Measurements from ENCODE around the gene GNPTG.

Gene GNPTG

DNA sequence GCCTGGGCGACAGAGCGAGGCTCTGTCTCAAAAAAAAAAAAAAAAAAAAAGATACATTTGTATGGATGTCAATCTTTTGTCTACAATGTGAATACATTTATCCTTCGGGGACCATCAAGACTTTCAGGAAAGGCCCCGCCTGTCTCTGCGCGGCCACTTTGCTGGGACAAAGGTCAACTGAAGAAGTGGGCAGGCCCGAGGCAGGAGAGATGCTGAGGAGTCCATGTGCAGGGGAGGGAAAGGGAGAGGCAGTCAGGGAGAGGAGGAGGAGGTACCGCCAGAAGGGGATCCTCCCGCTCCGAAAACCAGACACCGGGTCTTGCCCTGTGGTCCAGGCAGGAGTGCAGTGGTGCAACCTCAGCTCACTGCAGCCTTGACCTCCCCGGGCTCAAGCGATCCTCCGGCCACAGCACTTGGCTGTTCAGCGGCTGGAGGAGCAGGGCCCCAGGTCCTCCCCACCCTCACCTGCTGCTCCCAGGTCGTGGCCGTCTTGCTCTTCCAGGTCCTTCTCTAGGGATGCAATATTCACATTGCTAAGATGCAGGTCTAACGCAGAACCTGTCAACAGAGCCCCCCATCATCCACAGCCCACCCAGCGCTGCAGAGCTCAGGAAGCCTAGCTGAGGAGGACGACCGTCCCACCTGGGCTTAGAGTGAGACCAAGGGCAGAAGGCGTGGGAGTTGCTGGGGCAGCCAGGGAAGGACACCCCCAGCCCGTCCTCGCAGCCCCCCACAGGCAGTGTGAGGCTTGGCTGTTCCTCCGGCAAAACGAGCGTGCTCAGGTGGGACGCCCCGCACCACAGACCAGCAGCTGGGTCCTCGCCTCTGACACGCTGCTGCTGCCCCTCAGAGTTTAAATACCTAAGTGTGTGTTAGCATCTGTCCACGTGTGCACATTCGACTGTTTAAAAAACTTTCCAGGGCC is 19.6 kb downstream of the GNPTG start:
- peak; percentile 30 for FAIRE-seq
- DNase-seq (ENCODE audit: low spot score), result no peak

DNA sequence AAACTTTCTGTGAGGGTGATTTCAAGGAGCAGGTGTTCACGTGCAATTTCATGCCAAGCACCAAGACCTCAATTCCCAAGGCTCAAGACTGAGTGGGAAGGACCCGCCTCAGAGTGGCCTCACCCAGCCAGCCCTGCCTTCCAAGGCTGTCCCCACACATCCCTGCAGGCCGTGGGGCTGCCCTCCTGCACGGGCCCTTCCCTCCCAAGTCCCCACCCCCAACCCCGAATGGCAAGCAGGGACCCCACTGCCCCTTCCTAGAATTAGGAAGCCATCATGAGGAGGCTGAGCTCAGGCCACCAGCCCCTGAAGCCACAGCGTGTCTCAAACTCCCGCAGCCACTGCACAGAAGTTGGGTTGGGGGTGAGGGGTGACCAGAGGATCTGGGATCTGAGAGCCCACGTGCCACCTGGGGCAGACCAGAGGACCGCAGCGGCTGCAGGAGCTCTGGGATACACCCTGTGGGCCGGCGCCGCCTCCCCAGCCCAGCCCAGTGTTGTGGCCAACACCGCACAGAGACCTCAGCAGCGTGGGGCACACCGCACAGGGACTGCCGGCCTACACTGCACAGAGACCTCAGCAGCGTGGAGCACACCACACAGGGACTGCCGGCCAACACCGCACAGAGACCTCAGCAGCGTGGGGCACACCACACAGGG is 20.7 kb downstream of the GNPTG start:
- FAIRE-seq, result no peak
- no peak for DNase-seq (ENCODE audit: low spot score)

DNA sequence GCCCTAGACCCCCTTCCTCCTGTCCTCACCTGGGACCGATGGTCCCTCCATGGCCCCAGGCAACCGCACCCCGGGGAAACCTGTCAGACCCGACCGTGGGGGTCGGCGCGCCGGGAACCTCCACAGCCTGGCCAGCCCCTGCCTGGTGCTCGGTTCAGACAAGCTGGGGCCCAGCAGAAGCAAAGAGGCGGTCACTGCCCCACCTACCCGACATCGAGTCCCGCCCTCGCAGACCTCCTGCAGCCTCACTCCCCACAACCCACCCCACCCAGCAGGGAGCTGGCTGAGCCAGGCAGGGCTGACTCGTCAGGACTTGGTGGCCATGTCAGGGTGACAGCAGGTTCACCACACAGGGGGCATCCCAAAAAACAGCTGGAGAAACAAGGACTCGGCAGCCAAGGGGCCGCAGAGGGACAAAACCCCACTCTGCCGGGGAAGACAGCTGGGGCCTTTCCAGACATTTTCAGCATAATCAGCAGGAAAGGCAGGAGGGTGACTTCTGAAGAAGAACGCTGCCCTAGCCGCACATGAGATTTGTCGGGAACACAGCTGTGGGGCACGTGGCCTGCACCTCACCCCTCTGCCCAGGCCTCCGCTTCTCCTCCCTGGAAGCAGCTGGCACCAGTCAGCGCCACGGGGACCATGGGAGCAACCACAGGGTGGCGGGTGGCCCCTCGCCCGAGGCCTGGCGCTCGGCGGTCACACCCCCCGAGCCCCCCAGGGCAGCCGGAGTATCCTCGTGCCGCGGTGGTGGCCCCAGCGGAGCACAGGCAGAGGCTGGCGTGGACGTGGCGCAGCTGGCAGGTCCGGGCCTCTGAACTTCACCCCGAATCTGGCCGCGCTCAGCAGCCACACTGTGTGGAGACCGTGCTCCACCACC is 22.9 kb downstream of the GNPTG start:
- FAIRE-seq (no peak), DNase-seq (ENCODE audit: low spot score) (no peak)

DNA sequence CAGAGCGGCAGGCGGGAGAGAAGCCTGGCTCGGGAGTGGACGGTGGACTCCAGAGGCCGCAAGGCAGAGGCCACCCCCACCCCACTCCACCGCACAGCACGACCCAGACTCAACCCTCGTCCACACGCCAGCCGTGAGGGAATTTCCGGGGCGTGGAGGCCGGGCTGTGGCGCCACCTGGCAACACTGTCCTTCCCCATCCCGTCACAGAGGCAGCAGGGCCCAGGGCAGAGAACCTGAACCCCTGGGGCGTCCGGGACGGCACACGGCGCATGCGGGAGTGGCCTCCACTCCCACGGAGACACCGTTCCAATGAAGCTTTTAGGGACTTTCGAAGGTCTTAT is 23.5 kb downstream of the GNPTG start:
- DNase-seq (ENCODE audit: low spot score) (no peak), FAIRE-seq (no peak)

DNA sequence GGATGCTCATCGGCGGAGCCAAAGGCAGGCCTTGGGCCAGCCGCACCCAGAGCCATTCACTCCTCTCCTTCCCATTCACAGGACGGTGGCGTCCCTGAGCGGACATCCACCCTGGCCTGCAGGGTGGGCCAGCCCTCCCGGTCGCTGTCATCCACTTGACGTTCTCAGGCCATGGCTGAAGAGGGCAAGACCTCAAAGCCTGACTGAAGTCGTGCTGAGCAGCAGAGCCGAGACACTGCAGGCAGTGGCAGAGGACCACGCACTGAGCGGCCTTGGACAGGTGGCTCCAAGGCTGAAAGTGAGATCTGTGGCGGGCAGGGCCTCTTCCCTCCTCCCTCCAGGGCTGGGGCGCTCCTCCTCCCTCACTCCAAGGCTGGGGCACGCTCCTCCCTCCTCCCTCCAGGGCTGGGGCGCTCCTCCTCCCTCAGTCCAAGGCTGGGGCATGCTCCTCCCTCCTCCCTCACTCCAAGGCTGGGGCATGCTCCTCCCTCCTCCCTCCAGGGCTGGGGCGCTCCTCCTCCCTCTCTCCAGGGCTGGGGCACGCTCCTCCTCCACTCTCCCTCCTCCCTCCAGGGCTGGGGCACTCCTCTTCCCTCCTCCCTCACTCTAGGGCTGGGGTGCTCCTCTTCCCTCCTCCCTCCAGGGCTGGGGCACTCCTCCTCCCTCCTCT is 24.1 kb downstream of the GNPTG start:
- FAIRE-seq (no peak), DNase-seq (ENCODE audit: low spot score) (no peak)

DNA sequence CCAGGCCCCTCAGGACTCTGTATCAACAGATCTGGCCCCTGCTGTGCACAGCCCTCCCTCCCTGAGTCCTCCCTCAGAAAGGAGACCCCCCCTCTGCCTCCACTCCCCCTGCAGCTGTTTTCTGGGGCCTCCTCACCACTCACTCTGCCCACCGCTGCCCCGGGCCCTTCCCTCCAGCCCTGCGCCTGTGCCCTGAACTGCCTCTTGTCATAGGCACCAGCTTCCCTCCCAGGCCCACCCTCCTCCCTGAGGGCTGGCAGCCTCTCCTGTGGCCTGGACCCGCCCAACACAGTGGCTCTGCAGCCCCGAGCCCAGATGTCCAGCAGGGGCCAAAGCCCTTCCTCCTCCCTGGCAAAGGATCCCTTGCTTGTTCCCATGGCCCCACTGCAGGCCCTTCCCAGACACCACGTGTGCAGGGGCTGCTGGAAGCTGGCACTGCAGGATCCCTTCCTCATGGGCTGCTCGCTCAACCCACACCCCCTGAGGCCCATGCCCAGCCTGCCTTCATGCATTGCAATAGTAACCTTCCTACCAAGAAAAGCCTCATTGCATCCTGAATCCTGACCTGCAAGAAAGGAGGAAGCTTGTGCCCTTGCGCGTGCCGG is 25.8 kb downstream of the GNPTG start:
- FAIRE-seq (no peak), DNase-seq (ENCODE audit: low spot score) (no peak)

DNA sequence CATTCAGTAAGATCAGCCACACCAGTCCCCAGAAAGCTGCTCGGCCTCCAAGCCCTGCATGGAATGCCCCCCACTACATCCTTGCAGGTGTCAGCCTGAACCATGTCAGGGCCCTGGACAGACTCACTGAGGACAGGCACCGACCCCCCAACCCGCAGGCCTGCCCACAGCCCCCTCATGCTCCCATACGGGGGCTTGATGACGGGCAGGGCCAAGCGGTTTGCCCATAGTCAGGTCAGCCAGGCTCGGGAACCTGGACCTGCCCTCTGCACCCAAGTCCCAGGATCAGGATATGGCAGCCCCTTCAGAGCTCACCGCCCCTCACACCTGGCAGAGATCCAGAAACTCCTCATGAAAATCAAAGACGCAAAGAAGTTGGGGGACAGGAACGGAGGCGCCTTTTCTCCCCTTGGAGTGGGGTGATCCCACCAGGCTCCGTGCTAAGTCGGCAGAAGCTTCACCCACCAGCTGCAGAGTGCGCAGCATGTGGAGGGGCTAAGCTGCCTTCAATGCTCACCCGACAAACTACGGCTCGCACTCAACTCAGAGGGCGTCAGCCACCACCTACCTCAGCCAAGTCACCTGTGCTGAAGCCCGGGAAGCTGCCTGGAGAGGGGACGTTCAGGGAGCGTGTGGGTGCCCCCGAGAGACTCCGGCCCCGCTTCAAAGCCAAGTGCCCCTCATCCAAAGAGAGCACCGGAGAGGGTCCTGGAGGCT is 26.5 kb downstream of the GNPTG start:
- DNase-seq (ENCODE audit: low spot score) (no peak), FAIRE-seq (no peak)

DNA sequence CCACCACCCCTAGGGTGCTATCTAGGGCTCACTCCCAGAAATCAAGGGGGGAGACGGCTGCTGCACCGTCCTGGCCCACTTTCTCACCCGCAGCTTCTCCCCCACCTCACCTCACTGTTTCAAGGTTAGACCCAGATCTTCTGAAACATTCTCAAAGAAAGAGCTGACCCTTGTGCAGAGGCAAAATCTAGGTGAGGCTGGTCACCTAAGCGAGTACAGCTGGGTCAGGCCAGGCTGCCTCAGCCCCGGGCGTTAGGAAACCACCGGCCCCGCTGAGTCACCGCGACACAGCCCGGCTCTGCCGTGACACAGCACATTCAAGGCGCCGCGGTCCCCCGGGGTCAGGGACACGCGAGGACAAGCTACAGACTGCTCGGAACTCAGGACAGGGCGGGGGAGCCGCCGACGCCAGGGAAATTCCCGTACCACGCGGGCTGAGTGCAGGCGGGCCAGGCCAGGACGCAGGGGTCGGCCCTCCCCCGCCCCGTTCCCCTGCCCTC is 27.1 kb downstream of the GNPTG start:
- FAIRE-seq (peak; percentile 59), DNase-seq (ENCODE audit: low spot score) (peak; percentile 84)

DNA sequence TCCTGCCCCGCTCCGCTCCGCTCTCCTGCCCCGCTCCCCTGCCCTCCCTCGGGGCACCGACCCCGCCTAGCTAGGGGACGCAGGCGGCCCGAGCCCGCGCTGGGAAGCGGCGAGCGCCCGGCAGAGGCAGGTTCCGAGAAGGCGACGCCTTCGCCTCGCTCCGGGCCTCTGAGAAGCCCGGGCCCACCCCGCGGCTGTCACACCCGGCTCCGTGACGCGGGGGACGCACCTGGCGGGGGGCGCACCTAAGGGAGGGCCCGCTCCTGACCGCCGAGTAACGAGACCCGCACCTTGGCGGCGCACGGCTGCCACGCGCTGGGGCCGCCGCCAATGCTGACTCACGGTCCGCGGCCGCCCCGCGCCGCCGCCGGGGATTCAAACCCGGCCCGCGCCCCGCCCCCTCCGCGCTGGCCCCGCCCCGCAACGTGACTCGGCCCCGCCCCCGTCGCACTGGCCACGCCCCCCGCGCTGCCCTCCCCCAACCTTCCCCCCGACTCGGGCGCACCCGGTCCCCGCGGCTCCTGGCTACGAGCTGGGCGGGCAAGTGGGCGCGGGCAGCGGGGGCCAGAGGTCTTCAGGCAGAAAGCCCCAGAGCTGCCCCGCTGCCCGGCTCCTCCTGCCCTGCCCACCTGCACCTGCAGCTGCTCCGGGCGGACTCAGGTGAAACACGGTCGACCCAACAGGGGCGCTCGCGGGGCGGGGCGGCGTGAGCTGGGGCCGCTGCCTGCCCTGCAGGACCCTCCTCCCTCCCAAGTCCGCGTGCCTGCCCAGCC is 27.8 kb downstream of the GNPTG start:
- DNase-seq (ENCODE audit: low spot score) (peak; percentile 88), FAIRE-seq (peak; percentile 84)

DNA sequence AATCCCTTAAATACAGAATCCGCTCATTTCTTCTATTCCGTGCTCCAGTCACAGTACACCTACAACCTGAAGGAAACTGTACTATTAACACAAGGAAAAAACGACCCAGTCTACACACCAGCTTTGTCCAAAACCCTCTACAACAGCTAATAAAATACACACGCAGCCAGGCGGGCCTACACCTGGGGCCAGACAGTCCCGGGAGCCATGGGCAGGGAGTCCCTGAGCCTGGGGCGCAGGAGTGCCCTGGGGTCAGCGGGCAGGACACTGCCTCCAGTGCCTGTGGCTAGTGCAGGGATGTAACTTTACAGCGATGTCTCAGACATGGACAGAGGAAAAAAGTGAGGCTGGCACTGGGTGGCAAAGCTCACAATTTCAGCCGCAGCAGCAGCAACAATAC is 28.5 kb downstream of the GNPTG start:
- DNase-seq (ENCODE audit: low spot score) (no peak), FAIRE-seq (no peak)

DNA sequence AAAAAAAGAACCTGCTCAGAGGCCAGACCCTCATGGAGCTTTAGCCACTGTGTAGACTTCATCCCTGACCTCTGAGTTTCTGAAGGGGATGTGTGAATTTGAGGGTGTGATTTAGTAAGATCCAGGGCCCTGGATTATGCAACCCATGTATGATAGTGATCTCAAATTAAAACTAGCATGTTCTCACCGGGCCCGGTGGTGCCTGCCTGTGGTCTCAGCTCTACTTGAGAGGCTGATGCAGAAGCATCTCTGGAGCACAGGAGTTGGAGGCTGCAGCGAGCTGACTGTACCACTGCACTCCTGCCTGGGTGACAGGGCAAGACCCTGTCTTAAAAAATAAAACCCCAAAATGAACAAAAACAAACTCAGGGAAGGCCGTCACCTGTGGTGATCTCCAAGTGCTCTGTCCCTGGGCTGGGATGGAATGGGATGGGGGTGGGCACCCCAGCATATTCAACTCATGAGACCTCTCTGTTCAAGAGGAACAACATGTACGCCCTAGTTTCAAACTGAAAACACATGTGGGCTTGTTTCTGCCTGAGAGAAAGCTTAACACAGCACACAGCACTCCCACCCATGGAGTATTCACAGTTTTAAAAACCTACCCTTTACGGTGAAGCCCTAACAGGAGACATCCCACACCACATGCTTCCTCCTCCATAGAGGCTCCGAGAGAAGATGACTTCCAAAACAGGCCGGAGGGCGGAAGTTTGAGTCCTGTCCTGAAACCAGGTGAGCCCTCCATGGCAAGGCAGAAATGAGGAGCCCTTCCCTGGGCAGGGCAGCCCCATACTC is 30.1 kb downstream of the GNPTG start:
- no peak for DNase-seq (ENCODE audit: low spot score)
- no peak for FAIRE-seq

DNA sequence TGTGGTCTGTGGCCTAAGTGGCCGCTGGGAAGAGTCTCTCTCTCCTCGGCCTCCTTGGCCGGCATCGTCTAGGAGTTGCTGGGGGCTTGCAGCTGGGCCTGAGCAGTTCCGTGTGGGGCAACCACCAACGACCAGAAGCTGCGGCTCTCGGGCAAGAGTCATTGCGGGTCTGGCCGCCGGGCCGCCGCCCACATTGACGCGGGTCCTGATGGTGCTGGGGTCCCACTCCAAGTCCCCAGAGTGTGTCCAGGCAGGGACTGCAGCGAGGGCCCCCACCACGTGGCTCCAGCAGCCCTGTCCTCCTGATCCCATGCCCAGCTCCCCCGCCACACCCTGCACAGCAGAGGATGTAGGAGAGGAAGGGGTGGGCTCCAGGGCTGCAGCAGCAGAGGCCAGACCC is 31.8 kb downstream of the GNPTG start:
- no peak for FAIRE-seq

DNA sequence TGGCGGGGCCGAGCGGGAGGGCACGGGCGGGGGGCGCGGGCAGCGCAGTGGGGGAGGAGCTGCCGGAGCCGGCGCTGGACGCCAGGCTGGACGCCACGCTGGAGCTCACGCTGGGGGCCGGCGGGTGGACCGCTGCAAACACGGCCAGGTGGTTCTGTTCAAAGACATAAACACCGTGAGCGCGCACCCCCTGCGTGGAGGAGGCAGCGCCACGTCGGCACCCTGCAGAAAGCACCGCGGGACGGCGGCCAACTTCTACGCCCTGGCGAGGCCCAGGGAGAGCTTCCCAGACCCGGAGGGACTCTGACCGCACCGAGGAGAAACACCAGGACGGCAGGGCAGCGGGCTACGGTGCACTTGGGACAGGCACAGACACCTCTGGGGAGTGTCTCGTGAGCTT is 33.5 kb downstream of the GNPTG start:
- no peak for FAIRE-seq

More for the DNA sequence above, 31.8 kb downstream of the GNPTG start:
- no peak for DNase-seq (ENCODE audit: low spot score)

DNA sequence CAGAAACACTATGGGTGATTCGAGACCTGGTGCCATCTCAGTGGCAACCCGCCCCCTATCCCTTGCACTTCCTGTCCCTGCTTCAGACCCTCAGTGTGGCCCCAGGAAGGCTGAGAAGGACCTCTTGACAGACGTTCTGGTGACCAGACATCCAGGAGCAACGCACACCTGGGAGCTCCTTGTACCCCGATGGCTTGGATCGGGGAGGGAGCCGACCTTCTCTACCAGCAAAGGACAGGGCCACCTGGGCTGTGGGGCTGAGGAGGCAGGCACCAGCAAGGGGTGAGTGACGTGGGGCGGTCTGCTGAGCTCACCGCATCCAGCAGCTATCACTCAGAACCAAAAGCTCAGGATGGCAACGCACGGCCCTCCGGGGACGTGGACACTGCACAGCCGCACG is 35.6 kb downstream of the GNPTG start:
- FAIRE-seq (no peak), DNase-seq (ENCODE audit: low spot score) (no peak)

More for the DNA sequence above, 33.5 kb downstream of the GNPTG start:
- DNase-seq (ENCODE audit: low spot score), result no peak

DNA sequence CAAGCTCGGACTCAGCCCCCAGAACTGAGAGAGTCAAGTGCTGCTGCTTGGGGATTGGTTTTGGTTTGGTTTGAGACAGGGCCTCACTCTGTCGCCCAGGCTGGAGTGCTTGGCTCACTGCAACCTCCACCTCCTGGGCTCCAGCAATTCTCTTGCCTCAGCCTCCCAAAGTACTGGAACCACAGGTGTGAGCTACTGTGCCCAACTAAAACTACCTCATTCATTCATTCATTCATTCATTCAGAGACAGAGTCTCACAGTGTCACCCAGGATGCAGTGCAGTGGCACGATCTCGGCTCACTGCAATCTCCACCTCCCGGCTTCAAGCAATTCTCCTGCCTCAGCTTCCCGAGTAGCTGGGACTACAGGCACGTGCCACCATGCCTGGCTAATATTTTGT is 38.0 kb downstream of the GNPTG start:
- FAIRE-seq (no peak), DNase-seq (ENCODE audit: low spot score) (no peak)

DNA sequence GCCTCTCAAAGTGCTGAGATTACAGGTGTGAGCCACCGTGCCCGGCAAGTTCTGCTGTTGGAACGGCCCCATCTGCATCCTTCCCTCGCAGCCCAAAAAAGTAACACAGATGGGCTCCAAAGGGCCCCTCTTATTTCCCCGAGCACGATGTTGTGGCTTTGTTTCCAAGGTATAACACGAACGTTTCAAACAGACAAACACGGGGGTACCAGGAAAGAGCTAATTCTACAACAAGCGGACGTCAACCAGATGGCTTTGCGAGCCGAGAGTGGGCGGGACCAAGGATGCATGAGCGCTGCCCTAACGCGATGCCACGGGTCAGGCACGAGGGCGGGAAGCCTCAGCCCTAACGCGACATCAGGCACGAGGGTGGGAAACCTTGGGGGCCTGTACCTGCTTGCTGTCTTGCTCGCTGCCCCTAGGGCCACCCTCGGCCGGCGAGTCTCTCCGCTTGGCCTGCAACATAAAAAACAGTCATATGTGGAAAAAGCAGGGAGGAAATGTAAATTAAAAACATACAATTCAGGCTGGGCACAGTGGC is 38.6 kb downstream of the GNPTG start:
- DNase-seq (ENCODE audit: low spot score) (no peak), FAIRE-seq (no peak)

DNA sequence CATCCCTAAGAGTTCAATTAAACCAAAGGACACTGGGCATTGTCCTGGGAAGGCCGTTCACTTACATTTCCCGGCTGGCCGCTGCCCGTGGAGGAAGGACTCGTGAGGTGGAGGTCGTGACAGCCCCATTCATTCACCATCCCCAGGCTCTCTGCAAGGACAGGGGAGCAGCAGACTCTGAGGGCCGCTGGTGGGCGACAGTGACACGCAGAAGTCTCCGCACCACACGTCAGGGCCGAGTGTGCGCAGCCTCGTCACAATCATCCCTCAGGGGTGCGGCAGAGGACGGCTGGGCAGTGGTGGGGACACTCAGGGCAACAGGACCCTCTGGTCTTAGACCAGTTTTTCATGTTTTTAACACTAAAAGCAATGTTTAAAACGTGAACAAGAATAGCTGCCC is 41.1 kb downstream of the GNPTG start:
- no peak for DNase-seq (ENCODE audit: low spot score)
- FAIRE-seq, result no peak

DNA sequence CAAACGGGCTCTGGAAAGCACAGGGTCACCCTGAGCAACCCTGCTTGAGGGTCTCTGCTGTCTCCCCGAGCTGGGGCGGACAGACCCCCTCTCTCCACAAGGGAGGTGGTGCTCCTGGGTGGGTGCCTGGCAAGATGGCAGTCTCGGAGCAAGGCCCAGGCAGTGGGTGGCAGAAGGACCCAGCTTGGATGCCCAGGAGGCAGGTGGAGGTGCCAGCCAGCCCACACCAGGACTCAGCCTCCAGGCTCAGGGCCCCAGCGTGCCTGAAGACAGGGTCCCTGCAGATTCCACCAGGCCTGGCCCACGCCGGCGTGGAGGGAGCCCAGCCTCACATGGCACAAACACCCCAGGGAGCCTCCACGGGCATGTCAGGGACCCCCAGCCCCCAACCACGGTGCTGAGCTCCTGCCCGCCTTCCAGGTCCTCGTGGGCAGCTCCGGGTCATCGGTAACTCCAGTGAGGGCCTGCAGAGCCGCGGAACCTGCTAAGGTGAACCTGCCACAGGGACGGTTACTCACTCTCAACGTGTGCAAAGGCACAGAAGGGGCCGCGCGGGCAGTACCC is 42.0 kb downstream of the GNPTG start:
- DNase-seq (ENCODE audit: low spot score) (no peak), FAIRE-seq (no peak)
